Hypothalamus (tissue), 51 donors: ENCODE measurements around the gene MICAL1.
A peak's percentile ranks its signal among the peaks of the same experiment; 100 is the strongest.

ENCODE experiments used
- DNase-seq, 51 donors: peaks; one replicate each; lab custom pipeline; 2025; lab: John Stamatoyannopoulos, UW

MICAL1 gene

DNA sequence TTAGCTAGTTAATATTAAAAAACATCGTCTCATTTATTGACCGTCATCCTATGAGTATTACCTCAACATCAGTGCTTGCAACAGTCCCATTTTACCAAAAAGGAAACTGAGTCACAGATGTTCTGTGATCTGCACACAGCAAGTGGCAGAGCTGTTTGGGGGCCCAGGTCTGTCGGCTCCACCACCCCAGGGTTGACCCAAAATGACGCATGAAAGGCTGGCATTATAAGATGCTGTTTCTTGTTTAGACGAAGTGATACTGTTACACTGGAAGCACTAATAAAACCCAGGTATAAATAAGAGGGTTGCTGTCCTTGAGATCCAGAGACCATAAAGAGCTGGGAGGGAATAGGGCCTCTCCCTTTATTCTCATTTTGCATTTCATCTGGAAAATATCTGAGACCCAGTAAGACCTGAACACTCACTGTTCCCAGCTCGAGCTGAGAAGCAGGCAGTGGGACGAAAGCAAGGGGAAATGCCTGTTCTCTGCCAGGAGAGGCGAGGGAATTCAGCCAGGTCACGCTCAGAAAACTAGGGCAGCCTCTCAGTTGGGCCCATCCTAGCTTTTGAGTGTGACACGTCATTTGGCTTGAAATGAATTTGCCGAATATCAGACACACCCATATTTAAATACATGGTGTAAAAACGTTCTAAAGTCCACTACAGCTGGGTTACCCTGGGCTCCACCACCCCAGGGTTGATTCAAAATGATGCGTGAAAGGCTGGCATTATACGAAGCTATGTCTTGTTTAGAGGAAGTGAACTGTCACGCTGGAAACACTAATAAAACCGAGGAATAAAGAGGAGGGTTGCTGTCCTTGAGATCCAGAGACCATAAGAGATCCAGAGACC, 1.4 kb upstream of the MICAL1 start:
- peak in 22 of 51 donors; percentile 11 to 62 (median 34) for DNase-seq

DNA sequence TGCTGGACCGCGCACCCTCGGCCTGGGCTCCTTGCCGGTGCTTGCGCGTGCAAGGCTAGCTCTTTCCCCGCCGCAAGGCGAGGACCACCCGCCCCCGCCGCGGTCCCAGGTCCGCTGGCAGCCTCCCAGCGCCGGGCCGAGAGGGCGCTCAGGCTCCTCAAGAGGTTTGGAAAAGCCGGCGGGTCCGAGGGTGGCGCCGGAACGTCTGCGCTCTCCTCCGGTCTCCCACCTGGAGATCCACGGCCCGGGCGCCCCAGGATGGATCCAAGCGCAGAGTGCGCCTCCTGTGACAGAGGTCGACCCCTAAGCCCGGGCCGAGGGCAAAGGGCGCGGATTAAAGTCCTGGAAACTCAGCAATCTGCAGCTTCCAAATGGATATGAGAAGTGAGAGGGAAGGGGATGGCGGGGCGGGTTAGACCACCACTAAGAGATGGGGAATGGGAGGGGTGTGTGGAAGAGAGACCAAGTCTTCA, 575 bp upstream of the MICAL1 start:
- DNase-seq = peak in 3 of 51 donors; percentile 47 to 69 (median 55)

DNA sequence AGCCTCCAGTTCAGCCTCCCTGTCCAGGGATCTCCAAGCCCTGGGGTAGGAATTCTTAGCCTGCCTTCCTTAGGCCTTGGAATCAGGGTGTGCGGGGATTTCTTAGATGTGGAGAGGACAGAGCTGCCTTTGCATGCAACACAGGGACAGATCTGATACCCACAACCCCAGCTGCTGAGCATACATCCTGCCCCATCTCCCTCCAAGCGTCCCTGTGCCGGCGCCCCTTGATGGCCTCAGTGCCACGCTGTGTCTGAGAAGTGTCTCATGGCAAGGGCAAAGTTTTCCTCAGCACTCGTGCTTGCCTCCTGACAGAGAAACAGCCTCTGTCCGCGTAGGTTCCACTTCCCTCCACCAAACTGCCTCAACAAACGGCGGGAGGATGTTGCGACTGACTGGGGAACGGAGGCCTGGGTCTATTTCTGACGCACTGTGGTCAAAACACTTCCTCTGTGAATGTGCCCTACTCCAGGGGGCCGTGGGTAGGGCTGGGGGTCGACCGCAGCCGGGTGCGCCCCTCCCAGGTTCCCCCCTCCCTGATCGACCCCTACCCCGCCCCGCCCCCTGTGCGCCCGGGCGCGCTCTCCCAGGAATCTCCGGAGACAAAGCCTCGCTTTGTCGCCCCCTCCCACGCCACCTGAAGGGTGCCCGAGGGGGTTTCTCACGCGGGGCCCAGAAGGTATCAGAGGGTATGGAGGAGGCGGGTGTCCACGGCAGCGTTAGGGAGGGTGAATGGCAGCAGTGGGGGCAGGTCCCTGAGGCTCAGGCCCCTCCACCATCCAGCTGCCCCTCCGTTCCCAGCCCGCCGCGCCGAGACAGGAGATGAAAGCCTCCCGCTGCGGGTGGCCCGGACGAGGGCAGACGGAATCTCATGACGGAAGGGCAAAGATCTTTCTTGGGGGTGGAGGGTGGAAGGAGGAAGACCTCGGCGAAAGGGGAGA, 806 bp downstream of the MICAL1 start:
- peak in 30 of 51 donors; percentile 19 to 71 (median 38) for DNase-seq

DNA sequence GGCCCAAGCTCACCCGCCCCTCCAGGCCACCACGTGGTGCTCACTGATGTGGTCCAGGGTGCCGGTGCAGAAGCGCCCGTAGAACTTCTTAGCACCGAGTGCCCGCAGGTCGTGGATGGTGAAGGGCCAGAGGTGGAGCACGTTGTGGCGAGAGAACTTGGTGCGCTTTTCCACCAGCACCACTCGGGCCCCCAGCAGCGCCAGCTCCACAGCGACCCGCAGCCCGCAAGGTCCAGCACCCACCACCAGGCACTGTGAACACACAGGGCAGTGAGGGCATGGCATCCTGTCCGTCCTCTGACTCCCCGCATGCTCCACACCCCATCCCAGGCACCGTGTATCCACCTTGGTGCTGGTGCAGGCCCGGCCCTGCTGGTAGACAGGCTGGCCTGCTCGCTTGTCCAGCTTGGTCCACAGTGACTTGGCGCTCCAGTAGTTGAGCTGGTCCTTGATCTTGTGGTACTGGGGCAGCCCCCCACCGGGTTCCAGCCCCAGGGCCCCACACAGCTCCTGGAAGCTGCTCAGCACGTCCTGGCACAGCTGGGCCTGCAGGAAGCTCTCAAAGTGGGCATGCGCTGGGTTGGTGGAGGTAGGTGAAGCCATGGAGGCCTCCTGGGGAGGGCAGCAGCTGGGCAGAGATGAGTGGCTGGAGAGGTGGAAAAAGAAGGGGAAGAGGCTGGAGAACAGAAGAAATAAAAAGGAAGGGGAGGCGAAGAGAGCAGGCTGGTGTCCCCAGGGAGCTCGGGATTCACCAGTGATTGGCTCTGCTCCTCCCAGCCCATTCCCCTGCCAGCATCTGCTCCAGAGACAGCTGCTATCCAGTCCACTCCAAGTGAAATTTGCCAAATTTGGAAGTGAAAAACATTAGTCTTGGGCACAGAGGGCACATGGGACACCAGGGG, 1.7 kb downstream of the MICAL1 start:
- peak in 1 of 51 donors; percentile 29 for DNase-seq

DNA sequence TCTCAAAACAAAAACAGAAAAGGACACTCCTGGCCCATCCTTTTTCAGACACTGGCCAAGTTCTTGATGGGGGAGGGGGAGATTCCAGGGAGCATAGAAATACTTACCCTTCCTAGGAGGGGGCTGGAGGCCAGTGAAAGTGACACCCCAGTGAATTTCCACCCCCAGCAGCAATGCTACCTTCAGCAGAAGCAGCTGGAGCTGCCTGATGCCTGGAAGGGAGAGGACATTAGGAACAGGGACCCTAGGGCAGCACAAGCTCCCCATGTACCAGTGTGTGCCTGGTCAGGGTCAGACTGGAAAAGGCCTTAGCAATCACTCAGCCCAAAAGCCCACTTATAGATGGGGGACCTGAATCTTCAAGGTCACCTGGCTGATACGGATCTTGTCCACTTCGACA, 2.4 kb downstream of the MICAL1 start:
- DNase-seq = no peak

DNA sequence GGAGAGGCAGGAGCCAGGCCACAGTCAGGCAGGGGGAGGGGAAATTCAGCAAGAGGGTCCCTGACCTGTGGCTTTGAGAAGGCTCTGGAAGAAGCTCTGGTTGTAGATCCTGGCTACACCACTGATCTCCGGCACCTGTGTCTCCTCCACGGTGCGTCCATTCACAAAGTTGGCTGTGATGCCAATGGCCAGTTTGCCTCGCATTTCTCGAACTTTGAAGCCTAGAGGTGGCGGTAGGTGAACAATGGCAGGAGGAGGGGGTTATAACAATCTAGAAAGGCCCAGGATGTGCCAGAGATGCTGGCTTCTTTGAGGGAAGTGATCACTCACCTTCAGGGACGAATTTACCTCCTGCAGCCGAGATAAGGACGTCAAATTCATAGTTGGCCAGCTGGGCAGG, 3.4 kb downstream of the MICAL1 start:
- DNase-seq = no peak

DNA sequence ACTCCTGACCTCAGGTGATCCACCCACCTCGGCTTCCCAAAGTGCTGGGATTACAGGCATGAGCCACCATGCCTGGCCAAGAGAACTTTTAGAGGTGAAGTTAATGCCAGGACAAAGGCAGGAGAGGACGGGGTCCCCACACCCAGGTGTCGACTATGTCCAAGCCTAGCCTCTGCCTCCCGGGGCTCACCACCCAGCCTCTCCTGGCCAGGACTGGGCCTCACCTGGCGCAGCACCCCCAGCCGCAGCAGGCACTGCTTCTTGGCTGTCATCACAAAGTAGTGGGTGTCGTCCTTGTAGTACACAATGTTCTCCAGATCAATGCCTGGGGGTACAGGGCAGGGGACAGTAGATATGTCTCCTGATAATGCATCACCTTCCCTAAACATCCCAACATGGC, 4.2 kb downstream of the MICAL1 start:
- no peak for DNase-seq

DNA sequence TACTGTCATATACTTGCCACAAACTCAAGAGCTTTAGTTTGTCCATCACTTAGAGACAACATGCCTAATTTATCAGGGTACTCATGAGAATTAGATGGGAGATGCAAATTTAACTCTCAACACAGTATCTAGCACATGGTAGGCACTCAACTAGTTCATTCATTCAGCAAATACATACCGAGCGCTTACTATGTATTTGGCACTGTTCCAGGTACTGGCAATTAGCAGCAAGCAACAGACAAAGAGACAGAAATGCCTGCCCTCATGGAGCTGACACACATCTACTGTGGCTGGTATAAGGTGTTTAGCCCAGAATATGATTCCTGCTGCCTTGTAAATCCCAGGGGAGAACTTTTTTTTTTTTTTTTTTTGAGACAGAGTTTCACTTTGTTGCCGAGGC, 4.8 kb downstream of the MICAL1 start:
- no peak for DNase-seq

DNA sequence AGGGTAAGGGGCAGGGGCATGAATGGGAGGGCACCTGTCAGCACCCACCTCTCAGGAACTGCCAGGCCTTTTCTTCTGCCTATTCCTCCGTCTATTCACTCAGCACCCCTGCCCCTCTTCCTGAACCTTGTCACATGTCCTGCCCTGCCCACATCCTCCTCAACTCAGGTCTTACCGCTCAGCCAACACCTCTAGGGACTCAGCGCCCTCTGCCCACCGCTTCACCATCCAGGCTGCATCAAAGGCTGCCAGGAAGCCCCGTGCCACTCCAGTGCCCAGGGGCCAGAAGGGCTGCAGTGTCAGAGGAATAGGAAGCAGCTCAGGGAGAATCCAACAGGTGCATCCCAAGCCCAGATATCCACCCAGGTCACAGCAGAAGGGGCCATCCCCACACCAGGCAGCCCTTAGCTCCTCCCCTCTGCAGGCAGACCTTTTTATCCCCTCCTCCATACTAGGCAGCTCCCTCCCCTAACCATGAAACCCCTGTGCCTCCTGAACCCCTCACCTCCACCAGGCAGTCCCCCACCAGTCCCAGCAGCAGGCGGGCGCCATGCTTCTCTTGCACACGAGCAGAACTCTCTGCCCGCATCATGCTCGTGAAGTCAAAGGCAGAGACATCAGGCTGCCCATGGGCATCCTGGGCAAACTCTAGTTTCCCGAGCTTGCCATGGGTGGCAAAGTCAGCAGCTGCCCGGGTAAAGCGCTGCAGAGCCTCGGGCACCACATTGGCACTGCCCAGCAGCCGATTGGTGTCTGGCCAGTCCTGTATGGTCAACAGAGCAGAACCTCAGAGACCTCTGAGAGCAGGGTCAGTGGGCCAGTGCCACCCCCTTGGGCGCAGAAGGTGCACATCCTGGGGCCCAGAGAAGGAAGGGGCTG, 5.5 kb downstream of the MICAL1 start:
- no peak for DNase-seq

DNA sequence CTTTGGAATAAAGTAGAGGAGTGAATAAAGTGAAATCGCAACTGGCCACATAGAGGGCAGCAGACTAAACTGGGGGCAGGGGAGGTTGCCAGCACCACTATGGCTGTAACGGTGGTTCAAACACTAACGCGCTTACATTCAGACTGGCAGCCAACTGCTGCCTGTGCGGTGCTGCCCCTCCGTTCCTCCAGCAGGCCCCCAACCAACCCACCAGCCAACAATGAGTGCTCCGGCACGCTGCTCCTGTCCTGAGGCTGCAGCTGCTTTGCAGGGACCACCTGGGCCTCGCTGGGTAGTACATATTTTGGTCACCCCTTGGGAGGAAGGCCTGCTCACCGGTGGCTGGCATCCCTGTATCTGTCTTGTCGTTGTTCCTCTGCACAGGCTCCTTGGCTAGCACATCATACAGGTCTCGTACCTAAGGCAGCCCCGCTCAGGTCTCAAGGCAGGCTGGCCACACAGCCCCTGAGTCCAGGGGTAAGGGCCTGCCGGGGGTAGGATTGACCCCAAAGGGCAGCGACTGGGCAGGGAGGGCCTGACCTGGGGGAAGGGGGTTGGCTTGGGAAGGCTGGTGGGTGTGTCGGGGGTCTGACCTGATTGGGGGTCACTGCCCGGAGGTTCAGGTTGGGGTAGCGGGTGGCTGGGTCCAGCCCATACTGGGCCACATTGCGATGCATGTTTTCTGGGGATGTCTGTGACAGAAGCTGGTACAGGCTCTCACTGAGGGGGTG, 6.3 kb downstream of the MICAL1 start:
- DNase-seq = no peak

DNA sequence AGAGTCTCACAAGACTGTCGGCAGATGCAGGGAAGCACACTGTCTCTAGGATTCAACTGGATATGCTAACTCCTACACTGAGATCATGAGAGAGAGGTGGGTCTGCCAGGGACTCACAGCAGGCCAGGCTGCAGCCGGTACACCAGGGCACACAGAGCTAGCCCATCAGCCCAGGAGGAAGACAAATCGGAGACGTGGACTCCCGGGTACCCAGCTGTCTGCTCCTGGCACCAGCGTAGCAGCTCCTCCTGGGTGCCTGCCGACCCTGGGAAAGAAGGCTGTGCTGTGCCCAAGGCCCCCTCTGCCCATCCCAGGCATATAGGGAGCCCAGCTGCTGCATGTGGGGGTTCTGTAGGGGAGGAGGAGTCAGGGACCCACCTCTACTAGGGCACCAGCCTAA, 7.0 kb downstream of the MICAL1 start:
- no peak for DNase-seq

DNA sequence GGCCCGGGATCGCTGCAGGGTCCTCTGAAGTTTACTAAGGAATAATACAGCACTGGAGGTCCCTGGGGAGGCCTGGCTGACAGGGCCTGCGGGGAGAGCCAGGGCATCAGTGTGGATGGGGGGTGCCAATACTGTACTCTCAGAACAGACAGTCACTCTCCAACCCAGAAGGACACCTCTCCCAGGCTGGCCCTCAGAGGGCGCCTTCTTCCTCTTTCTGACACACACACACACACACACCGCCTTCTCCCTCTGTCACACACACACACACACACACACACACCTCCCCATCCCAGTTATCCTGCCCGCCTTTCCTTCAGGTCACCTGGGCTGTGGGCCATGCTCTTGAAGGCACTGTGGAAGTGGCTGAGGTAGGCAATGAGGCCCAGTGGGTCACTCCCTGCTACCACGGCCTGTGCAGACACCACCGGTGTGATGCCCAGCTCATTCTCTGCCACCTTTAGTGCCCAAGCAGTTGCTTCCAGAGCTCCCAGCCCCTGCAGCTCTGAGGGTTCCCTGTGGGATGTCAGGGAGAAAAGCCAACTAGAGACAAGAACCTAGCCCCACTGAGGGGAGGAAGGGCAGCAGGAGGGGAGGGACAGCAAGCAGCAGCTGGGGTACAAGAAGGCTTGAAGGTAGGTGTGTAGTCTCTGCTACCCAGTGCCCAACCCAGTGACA, 7.6 kb downstream of the MICAL1 start:
- no peak for DNase-seq

DNA sequence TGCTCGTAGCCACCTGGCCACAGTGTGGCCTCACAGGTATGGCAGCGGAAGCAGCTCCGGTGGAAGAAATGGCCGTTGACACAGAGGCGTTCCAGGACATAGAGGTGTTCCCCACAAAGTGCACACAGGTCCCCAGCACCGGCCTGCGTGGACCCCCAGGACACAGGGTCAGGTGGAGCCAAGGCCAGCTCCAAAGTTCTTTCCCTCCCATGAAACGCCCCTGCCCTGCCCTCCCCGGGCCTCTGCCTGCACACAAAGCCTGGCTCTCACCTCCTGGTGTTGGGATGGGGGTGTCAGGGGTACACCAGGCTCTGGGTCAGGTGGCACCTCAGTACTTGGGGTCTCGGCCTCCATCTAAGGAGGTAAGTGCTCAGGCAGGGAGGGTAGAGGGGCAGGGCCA, 8.5 kb downstream of the MICAL1 start:
- no peak for DNase-seq

DNA sequence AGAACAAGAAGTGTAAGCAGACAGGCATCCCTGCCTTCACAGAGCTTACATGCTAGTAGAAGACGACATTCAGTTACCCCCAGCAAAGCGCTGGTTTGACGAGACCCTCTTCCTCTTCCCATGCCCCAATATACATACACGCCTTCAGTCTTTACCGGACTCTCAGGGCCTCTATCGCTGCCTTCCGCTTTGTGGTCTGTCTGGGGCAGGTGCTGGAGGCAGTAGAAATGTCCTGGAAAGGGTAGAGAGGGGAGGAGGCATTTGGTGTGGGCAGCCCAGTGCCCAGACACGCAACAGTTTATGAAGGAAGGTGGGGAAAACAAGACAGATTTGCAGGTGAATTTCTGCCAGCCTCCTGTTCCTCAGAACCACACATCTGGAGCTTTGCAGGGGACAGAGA, 9.0 kb downstream of the MICAL1 start:
- DNase-seq = no peak

DNA sequence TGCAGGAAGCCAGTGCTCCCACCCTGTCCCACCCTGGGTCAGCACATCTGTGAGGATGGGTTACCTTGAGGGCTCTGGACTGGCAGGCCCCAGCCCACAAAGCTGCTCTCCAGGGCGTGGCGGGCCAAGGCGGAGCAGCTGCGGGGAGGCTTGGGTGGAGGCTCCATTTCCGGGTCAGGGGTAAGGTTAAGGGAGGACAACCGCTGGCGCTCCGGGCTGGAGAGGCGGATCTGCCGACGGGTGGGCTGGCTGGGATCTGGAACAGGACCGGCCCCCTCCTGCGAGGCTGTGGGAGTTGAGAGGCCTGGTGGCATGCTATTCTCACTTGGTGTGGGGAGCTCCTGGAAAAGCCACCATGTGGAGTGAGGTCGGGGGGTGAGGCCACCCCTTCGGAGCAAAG, 9.5 kb downstream of the MICAL1 start:
- no peak for DNase-seq

DNA sequence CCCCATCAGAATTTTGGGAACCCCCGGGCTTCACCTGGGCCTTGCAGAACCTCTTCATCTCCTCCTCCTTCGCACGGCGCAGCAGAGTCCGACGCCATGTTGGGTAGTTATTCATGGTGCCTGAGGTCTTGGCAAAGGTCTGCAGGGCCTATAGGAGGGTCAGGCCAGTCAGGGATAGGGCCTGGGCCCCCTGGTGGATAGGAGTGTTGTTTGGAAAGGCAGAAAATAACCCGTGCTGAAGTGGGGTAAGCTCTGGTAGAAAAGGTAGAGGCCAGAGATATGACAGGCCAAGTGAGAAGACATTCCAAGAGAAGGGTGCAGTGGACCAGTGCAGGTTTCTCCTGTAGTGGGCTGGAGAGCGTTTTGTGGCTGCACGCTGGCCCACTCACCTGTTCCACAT, 10.2 kb downstream of the MICAL1 start:
- no peak for DNase-seq

DNA sequence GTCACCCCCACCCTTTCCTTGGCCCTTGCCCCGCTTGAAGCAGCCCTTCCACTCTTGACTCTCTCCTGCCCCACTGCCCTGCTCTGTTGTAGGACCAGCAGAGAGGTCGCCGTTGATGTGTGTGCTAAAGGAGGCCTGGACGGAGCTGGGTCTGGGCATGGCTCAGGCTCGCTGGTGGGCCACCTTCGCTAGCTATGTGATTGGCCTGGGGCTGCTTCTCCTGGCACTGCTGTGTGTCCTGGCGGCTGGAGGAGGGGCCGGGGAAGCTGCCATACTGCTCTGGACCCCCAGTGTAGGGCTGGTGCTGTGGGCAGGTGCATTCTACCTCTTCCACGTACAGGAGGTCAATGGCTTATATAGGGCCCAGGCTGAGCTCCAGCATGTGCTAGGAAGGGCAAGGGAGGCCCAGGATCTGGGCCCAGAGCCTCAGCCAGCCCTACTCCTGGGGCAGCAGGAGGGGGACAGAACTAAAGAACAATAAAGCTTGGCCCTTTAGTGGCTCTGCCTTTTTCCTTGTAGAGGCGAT, 12.1 kb downstream of the MICAL1 start:
- no peak for DNase-seq

DNA sequence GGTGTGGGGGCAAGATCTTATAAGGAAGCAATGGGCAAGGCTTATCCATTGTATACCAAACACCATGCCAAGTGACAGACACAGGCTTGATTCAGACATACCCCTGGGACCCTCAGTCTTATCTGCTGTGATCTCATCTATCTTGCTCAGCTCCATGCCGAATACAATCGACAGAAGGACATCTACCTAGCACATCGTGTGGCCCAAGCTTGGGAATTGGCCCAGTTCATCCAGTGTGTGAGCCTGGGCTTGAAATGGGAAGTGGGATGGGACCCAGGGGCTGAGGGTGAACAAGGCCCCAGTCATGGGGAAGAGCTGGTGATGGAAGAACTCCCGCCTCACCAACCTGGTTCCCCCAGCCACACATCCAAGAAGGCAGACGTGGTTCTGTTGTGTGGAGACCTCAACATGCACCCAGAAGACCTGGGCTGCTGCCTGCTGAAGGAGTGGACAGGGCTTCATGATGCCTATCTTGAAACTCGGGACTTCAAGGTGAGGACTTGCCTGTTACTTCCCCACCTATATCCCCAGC, 13.1 kb downstream of the MICAL1 start:
- DNase-seq = no peak
